ENCODE data around the gene TFAP2E.

- TF ChIP-seq BHLHE40 (IDR thresholded peaks at IDR 0.05; ENCODE audit: borderline replicate concordance), result no peak
- no peak for TF ChIP-seq SP1 (IDR thresholded peaks at IDR 0.05)
- no peak for TF ChIP-seq NFRKB (IDR thresholded peaks at IDR 0.05)
- TF ChIP-seq FOXM1 (IDR thresholded peaks at IDR 0.05; ENCODE audit: borderline replicate concordance), result no peak
- TF ChIP-seq, protein P1, sequence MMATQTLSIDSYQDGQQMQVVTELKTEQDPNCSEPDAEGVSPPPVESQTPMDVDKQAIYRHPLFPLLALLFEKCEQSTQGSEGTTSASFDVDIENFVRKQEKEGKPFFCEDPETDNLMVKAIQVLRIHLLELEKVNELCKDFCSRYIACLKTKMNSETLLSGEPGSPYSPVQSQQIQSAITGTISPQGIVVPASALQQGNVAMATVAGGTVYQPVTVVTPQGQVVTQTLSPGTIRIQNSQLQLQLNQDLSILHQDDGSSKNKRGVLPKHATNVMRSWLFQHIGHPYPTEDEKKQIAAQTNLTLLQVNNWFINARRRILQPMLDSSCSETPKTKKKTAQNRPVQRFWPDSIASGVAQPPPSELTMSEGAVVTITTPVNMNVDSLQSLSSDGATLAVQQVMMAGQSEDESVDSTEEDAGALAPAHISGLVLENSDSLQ (IDR thresholded peaks at IDR 0.05), result no peak
- TF ChIP-seq ELF4 (IDR thresholded peaks at IDR 0.05), result no peak
- TF ChIP-seq FOXK2 (IDR thresholded peaks at IDR 0.05), result no peak
- TF ChIP-seq LEF1 (IDR thresholded peaks at IDR 0.05; ENCODE audit: borderline replicate concordance), result no peak
- no peak for TF ChIP-seq TARDBP (IDR thresholded peaks at IDR 0.05)
- no peak for TF ChIP-seq HDGF (IDR thresholded peaks at IDR 0.05; ENCODE audit: borderline replicate concordance)
- no peak for TF ChIP-seq SUZ12 (IDR thresholded peaks at IDR 0.05)
- no peak for TF ChIP-seq ZNF384 (IDR thresholded peaks at IDR 0.05)
These were observed 24.8 kb downstream of the TFAP2E start for GRCh38 chr1:35597870-35598269.

Data from HEK293T (cell line).